ENCODE measurements around the gene MTHFD2L.

GRCh38 chr4:74168841-74169240, 10.9 kb downstream of the MTHFD2L start:
- TF ChIP-seq CTCF (IDR thresholded peaks at IDR 0.05) (no peak), POLR2A (IDR thresholded peaks at IDR 0.05) (no peak)
